Measurements from ENCODE around the gene TM7SF3.

Gene TM7SF3

GRCh38 chr12:27005495-27005894 is 8.7 kb downstream of the TM7SF3 start:
- TF ChIP-seq ZNF274 (IDR thresholded peaks at IDR 0.05; ENCODE audit: low read depth, low read length), result no peak

GRCh38 chr12:27003421-27004381 is 10.5 kb downstream of the TM7SF3 start:
- no peak overlapping the region for H3K4me3 ChIP-seq (ENCODE audit: low read length)
- TF ChIP-seq ZNF274 (IDR thresholded peaks at IDR 0.05; ENCODE audit: low read depth, low read length), result no peak

More at GRCh38 chr12:27005495-27005894, 8.7 kb downstream of the TM7SF3 start:
- no peak overlapping the region for H3K4me3 ChIP-seq (ENCODE audit: low read length)

DNA sequence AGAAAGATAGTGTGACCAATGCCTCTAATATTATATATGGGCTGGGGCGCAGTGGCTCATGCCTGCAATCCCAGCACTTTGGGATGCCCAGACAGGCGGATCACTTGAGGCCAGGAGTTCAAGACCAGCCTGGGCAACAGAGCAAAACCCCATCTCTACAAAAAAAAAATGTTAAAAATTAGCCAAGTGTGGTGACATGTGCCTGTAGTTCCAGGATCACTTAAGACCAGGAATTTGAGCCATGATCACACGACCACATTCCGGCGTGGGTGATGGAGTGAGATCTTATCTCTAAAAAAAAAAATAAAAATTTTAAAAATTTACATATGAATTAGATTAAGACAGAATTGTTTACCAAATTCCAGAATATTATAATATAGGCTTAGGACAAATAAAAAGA is 12.0 kb downstream of the TM7SF3 start:
- no peak overlapping the region for H3K4me3 ChIP-seq (ENCODE audit: low read length)
- TF ChIP-seq ZNF274 (IDR thresholded peaks at IDR 0.05; ENCODE audit: low read depth, low read length), result no peak

DNA sequence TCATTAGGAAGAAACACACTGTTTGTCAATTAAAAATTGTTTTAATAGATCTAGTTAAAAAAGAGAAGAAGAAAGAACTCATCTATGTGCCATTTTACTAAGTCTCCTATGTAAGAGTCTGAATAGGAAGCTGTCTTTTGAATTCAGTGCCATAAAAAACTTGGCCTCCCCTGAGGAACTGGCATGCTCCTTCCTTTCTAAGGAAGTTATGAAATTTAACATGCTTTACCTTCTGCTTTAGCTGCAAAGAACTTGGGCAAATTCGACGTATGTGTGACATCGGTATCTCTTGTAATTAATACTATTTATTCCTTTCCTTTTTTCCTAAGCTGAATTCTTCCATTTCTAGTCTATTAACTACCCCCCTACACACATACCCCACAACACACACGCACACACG is 12.5 kb downstream of the TM7SF3 start:
- TF ChIP-seq ZNF274 (IDR thresholded peaks at IDR 0.05; ENCODE audit: low read depth, low read length), result no peak
- no peak overlapping the region for H3K4me3 ChIP-seq (ENCODE audit: low read length)

DNA sequence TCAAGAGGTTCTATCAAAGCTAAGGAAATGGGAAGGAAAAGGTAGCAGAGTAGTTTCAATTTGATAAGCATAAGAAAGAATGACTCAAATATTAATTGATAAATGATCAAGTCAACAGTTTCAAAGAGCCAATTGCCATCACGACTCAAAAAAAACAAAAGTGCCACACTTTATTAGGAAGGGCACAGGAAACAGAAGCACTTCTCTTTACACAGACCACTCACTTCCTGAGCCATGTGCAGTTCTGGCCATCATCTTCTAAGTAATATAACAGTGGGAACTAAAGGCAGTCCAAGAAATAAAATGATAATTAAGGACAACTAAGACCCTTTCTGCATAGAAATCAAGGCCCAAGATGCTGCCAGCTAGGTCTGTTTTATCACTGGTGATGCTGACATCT is 13.2 kb downstream of the TM7SF3 start:
- TF ChIP-seq ZNF274 (IDR thresholded peaks at IDR 0.05; ENCODE audit: low read depth, low read length), result no peak
- no peak overlapping the region for H3K4me3 ChIP-seq (ENCODE audit: low read length)

DNA sequence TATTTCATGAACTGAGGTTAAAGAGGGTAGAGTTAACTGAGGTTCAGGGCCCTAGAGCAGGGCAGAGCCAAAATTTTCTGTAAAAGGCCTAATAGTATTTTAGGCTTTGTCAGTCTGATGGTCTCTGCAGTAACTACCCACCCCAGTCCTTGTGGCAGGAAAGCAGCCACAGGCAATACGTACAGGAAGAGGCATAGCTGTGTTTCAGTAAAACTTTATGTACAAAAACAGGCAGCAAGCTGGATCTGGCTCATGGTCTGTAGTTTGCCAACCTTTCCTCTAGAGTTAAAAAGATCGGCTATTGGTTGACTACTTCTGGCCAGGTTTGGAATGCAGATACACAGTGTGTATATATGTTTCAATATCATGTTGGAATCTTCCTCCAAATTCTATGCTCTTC is 17.2 kb downstream of the TM7SF3 start:
- TF ChIP-seq ZNF274 (IDR thresholded peaks at IDR 0.05; ENCODE audit: low read depth, low read length), result no peak
- H3K4me3 ChIP-seq (ENCODE audit: low read length), result no peak overlapping the region

DNA sequence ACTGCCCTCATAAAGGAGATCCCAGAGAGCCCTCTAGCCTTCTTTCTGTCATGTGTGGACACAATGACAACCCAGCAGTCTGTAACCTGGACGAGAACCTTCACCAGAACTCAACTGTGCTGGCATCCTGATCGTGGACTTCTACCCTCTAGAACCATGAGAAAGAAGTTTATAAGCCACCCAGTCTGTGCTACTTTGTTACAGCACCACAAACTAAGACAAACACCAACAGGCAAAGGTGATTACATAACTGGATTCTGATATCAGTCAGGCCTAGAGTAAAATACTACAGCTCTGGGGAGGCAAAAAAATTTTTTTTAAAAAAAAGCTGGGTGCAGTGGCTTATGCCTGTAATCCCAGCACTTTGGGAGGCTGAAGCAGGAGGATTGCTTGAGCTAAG is 18.5 kb downstream of the TM7SF3 start:
- TF ChIP-seq ZNF274 (IDR thresholded peaks at IDR 0.05; ENCODE audit: low read depth, low read length), result no peak
- H3K4me3 ChIP-seq (ENCODE audit: low read length), result no peak overlapping the region

DNA sequence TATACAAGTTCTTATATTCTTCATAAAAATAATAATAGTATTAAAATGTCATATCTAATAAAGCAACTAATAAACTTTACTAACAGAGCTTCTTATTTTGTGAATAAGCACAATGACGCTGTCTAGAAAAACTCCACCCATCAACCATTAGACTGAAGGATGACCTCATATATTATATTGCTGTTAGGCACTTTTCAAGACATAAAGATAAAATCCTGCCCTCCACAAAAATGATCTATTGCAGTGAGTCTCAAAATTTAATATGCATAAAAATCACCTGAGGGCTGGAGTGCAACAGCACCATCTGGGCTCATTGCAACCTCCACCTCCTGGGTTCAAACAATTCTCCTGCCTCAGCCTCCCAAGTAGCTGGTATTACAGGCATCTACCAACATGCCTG is 20.1 kb downstream of the TM7SF3 start:
- no peak for TF ChIP-seq ZNF274 (IDR thresholded peaks at IDR 0.05; ENCODE audit: low read depth, low read length)
- no peak overlapping the region for H3K4me3 ChIP-seq (ENCODE audit: low read length)

GRCh38 chr12:26991826-26992225 is 22.4 kb downstream of the TM7SF3 start:
- no peak overlapping the region for H3K4me3 ChIP-seq (ENCODE audit: low read length)
- no peak for TF ChIP-seq ZNF274 (IDR thresholded peaks at IDR 0.05; ENCODE audit: low read depth, low read length)

- no peak for TF ChIP-seq ZNF274 (IDR thresholded peaks at IDR 0.05; ENCODE audit: low read depth, low read length)
- H3K4me3 ChIP-seq (ENCODE audit: low read length), result no peak overlapping the region
Measured at GRCh38 chr12:26989873-26990272, 24.3 kb downstream of the TM7SF3 start.

DNA sequence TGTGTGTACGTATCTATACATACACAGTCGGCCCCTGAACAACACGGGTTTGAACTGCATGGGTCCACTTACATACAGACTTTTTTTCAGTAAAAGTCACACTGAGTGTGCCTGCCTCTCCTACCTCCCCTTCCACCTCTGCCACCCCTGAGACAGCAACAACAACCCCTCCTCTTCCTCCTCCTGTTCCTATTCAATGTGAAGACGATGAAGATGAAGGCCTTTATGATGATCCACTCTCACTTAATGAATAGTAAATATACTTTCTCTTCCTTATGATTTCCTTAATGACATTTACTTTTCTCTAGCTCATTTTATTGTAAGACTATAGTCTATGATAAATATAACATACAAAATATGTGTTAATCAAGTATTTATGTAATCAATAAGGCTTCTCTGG is 25.5 kb downstream of the TM7SF3 start:
- no peak overlapping the region for H3K4me3 ChIP-seq (ENCODE audit: low read length)
- TF ChIP-seq ZNF274 (IDR thresholded peaks at IDR 0.05; ENCODE audit: low read depth, low read length), result no peak

- TF ChIP-seq ZNF274 (IDR thresholded peaks at IDR 0.05; ENCODE audit: low read depth, low read length), result no peak
Measured at GRCh38 chr12:26987634-26988424, 26.4 kb downstream of the TM7SF3 start.

GRCh38 chr12:26982866-26983265 is 31.3 kb downstream of the TM7SF3 start:
- no peak for TF ChIP-seq ZNF274 (IDR thresholded peaks at IDR 0.05; ENCODE audit: low read depth, low read length)
- no peak overlapping the region for H3K4me3 ChIP-seq (ENCODE audit: low read length)

More at GRCh38 chr12:26987634-26988424, 26.4 kb downstream of the TM7SF3 start:
- H3K4me3 ChIP-seq (ENCODE audit: low read length), result no peak overlapping the region

GRCh38 chr12:26979733-26980132 is 34.5 kb downstream of the TM7SF3 start:
- no peak for TF ChIP-seq ZNF274 (IDR thresholded peaks at IDR 0.05; ENCODE audit: low read depth, low read length)
- no peak overlapping the region for H3K4me3 ChIP-seq (ENCODE audit: low read length)

DNA sequence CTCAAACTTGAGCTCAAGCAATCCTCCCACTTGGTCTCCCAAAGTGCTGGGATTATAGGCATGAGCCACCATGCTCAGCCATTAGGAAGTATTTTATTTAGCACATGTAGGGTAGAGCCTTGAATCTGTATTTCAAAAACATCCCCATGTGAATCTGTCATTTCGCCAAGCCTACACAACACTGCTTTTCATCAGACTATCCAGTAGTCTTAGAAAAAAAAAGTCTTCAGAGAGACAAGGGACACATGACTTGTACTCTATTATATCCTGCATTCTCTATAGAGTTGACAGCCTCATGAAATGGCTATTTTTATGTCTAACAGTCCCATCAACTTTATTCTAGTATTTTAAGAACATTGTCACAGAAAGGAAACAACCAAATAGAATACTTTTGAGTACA is 35.4 kb downstream of the TM7SF3 start:
- no peak overlapping the region for H3K4me3 ChIP-seq (ENCODE audit: low read length)
- no peak for TF ChIP-seq ZNF274 (IDR thresholded peaks at IDR 0.05; ENCODE audit: low read depth, low read length)
